IPS-NIHi7 (cell line): ENCODE results near the gene SIAH3.
A peak's percentile ranks its signal among the peaks of the same experiment; 100 is the strongest.
"Not testable (repeated sequence)": the region's sequence is repeated elsewhere in the genome, so short reads cannot be mapped to it uniquely, and the experiment has no call there.

Experiments
- DNase-seq: peaks from one replicate; pipeline ENCODE4 v3.0.0; 2012; ENCODE audit warnings: mixed read lengths; ENCODE audit errors: extremely low spot score

Gene SIAH3, protein sequence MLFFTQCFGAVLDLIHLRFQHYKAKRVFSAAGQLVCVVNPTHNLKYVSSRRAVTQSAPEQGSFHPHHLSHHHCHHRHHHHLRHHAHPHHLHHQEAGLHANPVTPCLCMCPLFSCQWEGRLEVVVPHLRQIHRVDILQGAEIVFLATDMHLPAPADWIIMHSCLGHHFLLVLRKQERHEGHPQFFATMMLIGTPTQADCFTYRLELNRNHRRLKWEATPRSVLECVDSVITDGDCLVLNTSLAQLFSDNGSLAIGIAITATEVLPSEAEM

DNA sequence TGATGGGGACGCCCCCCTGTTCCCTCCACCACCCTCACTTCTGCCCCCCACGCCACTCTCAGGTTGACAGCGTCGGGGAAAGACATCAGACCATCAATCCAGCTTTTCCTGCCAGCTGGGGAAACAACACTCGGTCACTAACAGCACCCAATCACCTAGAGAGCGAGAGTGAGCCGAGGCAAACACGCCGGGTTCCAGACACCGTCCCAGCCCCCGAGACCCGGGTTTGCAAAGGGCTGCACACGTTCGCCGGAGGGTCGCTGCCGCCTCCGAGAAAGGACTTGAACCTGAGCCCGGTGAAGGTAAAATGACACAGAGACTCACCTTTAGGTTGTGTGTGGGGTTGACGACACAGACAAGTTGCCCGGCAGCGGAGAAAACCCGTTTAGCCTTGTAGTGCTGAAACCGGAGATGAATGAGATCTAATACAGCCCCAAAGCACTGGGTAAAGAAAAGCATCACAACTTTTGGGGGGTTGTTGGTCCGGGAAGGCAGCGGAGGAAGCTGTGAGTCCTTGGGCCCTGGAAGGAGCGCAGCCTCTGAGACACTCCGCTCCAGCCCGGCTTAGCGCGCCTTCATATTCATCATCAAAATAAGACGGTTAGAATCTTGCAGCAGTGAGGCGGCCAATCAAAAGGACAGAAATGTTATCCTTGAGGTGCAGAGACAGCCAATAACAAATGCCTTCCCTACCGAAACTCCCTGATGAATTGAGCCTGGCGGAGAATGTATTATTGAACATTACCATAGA, at the start of gene SIAH3:
Gene SIAH3, minus strand, starts transcription at position 583 of the 751 bp plus-strand sequence. Its CDS starts 124 bp downstream, at position 459.
- no peak for DNase-seq

DNA sequence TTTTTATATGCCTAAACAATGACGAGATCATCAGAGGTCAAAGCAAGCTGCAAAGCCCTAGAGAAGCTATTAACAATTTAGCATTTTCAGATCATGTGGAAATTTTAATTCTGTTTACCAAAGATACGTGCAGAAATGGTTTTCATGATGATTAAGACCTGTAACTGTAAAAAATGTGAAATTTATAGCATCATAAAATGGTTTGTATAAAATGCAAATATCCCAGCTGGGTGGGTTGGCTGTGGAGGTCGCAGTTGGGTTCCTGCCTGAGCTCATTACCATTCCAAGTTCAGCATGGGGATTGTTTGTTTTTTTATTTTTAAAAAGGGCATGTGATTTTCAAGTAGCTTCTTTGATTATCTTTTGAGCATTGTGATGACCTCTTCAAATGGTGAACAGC, 47.9 kb upstream of the SIAH3 start:
- DNase-seq: no peak

DNA sequence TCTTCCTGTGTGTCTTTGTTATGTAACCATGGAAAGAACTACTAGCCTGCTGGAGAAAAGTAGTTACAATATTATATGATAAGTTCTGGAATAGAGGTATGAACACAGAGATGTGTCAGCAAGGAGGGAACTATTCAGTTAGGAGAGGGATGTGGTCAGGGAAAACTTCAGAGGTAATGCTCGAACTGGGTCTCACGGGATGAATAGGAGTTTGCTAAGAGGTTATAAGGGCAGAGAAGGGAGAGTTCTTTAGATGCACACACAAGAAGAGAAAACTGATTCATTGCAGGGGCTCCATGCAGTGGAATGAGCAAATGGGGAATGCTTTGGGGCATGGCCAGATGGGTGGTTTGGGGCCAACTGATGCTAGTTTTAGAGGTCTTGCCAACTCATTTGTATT, 46.0 kb upstream of the SIAH3 start:
- no peak for DNase-seq

DNA sequence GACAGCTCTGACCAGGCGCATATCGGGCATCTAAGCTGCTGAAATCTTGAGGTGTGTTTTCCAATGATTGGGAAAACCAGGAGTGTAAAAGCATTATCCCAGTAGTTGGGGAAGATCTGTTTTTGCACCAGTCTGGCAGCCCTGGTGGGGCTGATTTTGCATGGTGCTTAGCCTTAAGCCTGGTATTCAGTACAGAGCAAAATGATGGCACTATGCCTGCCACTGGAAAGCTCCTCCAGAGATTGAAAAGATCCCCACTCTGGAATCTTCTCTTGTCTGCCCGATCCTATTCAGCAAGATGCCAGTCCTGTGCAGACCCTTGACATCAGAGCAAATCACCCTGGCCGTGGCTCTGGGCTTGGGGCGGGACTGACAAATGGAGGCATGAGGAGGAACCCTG, 44.7 kb upstream of the SIAH3 start:
- no peak for DNase-seq

DNA sequence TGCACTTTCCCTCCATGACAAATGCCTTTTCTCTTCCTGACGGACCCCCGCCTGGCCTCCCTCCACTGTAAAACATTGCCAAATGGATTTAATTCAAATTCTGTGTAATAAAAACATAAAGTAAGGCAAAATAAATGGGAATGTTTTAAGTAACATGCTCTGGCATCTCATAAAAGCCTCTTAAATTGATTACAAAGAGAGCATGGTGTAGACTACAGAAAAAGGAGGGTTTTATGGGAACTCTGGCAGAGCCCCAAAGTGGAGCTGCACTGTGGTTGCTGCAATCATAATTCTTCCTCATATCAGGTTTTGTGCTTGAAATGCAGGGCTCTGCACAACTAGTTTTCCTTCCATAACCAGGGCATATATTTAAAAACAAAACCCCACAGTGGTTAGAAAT, 44.3 kb upstream of the SIAH3 start:
- no peak for DNase-seq

DNA sequence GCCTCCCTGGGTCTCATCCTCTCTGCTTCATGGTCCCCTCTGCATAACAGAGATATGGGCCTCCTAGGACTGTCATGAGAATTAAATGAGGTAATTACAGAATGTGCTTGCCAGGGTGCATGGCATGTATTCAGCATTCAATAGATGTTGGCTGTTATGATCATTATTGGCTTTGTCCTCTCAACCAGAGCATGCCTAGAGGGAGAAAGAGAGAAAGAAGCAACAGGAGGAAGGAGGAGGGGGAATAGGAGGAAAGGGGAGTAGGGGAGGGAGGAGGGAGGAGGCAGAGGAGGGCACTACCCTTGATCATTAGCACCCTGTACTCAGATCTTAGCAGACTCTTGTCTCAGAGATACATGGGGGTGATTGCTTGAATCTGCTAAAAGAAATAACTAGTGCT, 41.0 kb upstream of the SIAH3 start:
- DNase-seq: no peak

DNA sequence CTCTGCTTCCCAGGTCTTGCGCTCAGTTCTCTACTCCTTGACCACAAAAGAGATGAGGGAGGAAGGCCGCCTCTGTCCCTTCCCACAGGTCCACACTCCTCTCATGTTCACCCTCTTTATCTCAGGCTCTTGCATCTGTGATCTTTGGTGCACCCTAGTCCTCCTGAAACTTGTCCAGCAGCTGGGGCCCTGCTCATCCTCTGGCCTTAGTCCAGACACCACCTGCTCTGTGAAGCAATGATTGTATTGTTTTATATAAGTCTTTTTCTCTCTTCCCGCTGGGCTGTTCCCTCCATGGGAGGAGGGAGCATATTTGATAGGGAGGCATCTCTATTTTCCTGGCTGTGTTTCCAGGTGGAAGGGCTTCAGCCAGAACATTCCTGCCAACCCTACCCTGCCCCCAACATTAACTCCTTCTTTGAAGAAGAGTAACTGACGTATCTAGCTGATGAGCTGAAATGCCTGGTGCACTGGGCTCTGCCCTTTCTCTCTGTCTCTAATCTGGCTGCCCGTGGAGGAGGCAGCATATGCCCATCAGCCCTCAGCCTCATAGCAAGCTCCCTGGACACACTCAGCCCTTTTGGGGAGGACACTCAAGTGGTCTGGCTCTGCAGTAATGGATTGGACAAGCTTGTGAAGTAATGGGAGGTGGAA, 38.2 kb upstream of the SIAH3 start:
- no peak for DNase-seq

DNA sequence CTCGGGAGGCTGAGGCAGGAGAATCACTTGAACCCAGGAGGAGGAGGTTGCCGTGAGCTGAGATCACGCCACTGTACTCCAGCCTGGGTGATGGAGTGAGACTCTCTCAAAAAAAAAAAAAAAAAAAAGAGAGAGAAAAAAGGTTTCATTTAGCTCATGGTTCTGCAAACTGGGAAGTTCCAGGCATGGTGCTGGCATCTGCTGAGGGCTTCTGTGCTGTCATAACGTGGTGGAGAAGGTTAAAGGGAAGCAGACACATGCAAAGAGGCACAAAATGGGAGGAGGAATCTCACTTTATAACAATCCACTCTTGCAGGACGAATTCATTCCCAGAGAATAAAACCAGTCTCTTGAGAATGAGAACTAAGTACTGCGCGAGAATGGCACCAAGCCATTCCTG, 34.9 kb upstream of the SIAH3 start:
- no peak for DNase-seq

DNA sequence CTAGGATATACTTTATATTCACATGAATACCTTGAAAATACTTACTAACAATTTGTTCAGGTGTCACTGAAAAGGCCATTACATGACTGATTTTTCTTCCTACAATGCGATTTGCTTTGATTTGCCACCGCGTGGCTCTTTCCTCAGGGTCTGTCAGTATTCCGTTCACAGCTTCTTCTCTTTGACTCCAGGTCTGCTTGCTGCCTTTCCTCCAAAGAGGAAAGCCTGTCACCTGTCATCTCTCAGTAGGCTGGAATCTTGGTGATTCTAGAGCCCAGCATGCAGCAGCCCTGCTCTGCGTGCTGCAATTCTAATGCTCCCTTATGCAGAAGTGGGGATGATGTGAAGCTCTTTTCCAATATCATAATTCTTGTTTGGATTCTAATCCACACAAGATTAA, 33.6 kb upstream of the SIAH3 start:
- no peak for DNase-seq

DNA sequence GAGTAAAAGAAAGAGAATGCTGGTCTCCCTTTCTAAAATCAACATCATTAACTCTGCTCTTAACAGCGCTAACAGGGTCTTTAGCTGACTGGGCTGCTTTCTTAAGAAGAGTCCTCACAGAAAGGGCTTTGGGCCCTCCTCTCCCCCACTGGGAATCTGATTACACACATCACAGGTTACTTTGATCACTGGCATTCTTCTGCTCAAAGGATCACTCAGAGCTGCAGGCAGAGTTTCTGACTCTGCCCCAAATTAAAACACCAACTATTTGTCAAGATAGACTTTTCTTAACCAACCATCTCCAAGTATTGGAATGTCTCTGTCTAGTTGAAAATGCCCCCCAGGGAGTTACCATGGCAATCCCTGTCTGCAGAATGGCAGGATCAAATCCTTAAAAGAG, 31.1 kb upstream of the SIAH3 start:
- peak; percentile 65 for DNase-seq

DNA sequence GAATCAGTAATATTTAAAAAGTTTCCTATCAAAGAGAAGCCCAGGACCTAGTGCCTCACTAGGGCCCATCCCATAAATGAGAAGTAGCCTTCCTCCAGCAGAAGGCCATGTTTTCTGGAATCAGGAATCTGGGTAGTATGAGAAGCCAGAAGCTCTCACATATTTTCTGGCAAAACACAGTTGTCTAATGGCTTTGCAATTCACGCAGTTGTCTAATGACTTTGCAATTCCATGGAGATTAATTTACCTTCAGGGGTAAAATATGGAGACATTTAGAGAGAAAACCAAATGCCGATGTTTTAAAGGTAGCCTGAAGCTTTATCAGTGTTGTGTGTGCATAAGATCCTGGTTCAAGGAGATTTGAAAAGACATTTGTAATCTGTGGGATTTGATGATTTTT, 29.8 kb upstream of the SIAH3 start:
- DNase-seq: no peak

DNA sequence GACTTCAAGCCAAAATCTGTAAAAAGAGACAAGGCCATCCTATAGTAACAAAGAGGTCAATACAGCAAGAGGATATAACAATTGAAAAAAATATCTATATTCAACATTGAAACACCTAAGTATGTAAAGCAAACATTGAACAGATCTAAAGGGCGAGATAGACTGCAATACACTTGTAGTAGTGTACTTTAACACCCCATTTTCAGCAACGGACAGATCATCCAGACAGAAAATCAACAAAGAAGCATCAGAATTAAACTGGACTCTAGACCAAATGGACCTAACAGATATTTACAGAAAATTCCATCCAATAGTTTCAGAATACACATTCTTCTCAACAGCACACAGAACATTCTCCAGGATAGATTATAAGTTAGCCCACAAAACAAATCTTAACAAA, 28.7 kb upstream of the SIAH3 start:
- DNase-seq: no peak

DNA sequence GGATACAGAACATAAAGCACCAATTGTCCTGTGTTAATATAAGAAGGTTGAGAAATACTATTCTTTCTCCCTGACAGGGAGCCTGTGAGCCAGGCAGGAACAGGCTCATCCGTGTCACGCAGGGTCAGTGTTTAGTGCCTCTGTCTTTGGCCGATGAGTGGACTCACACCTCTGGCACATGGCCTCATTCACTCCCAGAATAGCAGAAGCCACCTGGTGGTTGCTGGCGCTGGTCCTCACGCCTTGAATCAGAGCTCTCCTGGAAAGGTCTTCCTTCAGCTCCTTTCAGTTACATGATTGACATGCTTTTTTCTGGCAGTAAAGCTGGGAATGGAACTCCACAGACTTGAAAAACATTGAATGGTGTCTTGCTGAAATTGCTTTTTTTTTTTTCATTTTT, 28.1 kb upstream of the SIAH3 start:
- peak; percentile 65 for DNase-seq

DNA sequence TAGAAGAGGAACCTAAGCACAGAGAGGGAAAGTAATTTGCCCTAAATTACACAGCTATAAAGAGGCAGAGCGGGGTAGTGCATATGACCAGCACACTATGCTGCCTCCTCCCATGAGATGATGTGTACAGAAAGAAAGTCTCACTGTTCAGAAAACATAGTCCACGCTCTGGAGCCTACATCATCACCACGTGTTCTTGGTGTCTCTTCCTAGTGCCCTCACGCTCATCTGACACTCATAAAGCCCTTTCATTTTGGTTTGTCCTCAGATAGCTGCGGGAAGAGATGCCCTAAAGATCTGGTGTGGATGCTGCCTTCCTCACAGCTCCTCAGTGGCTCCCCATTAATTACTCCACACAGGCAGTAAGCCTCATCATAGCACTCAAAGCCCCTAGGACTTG, 27.4 kb upstream of the SIAH3 start:
- DNase-seq: no peak

DNA sequence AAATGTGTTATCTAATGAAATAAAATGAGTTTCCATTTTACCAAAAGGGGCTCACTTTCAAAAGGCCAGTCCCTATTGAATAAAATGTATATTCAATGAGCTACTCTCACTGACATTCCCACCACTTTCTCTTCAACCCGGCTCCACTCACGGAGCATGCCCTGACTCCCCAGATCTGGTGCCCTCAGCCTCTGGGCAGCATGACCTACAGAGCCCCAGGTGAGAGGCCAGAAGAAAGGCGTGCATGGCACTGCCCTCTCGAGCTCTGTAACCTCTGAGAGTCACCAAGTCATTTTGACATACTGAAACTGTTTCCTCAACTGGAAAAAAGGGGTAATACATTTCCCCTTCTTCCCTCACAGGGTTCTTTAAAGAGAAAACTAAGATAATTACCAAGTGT, 25.2 kb upstream of the SIAH3 start:
- DNase-seq: no peak

DNA sequence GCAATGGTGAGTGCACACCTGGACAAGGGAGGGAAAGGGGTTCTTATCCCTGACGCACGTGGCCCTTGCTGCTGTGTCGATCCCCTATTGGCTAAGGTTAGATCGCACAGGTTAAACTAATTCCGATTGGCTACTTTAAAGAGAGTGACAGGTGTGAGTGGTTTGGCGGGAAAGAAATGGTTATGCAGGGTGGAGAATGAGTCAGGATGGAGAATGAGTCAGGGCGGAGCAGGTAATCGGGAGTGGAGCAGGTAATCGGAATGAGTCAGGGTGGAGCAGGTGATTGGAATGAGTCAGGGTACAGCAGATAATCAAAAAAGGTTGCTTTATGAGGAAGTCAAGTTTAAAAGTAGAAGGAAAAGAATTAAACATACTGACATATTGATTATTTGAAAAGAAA, 24.4 kb upstream of the SIAH3 start:
- DNase-seq: no peak

DNA sequence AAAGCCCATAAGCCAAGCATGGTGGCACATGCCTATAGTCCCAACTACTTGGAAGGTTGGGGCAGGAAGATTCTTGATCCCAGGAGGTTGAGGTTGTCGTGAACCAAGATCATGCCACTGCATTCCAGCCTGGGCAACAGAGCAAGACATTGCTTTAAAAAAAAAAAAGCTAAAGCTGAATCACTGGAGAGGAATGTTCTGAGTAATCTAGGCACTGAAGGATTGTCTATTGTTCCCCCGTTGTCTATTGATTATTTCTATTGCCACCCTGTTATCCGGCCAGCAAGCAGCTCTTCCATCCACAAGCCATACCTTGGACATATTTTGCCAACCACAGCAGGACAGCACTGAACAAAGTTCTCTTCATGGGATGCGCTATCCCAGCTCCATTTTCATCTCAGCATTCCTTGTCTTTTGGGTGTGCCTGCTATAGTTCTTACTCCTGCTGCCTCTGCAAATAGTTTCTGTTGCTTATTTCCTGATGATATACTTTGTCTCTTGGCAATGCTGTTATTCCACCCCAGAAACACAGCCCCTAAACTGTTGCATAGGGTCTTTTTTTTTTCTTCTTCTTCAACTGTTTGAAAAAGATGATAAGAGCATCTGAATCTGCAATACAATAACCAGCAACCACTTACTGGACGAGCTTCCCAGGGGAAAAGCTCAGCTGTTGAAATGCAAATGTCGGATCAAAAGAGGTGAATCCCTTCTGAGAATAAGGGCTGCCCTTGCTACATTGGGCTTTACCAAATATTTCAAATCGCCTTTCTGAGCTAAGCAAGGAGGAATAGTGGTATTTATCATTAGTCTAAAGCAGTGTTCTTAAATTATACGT, 22.2 kb upstream of the SIAH3 start:
- no peak for DNase-seq

DNA sequence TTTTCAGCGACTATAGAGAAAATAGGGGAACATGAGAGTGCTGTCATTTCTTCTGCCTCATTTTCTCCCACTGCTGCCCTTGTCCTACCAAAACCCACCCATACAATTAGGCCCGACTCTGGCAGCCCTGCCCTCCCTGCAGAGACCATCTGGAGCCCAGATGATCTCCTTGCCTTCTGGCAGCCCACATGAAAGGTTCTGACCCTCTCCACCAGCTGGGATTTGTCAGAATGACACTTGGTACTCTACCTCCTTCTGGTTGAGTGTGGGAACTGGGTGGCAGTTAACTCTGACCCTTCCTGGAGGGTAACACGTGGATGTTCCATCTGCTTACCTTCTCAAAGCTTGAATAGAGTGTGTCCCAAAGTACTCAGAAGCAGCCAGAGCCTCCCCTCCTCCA, 21.0 kb upstream of the SIAH3 start:
- no peak for DNase-seq

DNA sequence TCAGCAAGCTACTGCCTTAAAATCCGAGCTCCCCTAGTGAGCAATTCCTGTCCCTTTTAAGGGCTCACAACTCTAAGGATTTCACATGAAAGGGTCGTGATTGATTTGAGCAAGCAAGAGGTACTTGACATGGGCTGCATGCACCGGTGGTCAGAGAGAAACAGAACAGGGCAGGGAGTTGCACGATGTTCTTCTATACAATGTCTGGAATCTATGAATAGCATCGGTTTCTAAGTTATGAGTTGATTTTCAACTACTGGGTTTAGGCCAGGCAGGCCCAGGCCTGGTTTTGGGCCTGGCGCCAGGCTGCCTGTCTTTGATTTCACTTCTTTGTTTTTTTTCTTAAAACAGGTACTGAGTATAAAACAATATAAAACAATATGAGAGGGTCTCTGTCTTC, 19.6 kb upstream of the SIAH3 start:
- not testable (repeated sequence) for DNase-seq

DNA sequence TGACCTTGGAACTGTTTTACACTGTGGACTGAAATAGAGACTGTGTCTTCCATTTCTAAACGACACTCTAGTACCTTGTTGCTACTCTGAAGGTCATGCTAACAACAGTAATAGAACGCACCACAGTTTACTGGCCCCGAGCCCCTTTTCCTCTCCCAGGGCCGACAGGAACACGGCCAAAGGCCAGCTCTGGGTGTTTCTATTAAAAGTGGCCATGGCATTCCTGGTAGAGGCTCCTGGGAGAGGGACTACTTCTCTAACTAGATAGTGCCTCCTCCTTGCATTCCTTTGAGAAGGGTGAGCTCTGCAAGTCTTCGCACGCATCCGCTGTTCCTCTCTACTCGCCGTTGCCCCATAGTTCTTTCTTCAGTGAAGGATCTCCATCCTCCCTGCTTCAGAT, 18.7 kb upstream of the SIAH3 start:
- DNase-seq: no peak

DNA sequence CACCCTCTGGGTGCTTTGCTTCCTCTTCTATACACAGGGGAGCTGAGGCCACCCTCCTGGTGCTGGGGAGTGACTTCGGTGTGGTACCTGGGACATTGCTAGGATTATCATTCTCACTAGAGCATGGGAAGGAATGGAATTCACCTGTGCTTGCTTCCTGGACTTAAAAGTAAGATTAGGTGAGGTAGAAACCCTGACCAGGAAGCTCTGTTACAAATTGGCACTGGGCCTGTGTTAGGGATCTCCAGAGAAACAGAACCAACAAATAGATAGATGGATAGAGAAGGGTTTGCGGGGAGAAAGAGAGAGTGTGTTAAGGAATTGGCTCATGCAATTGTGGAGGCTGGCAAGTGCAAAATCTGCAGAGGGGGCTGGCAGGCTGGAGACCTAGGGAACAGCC, 13.9 kb upstream of the SIAH3 start:
- no peak for DNase-seq
